B cell (primary cell): ENCODE results near the gene SIGMAR1. TPM values are rescaled to one million over a fixed set of nuclear protein-coding genes. Genes with fewer than 3 reads are reported as not detected.

Source experiments
- ATAC-seq: fragments of 200-7000 bp; cut with Tn5 transposase; one replicate; pipeline ENCODE4 v1.10.0; 2021; ENCODE audit warnings: low read depth, mild to moderate bottlenecking, moderate number of reproducible peaks, moderate library complexity
- CTCF ChIA-PET: fragments of 350-600 bp; sonication (Branson Sonifier 250); formaldehyde crosslinking; loops from one replicate; lab custom pipeline; 2021; ENCODE audit warnings: antibody characterized with exemption, inconsistent platforms; lab: Charles Lee
- POLR2A ChIA-PET: fragments of 350-600 bp; sonication (Branson Sonifier 250); formaldehyde crosslinking; loops from one replicate; lab custom pipeline; 2021; ENCODE audit warnings: antibody characterized with exemption; lab: Charles Lee
- DNase-seq: peaks from one replicate; pipeline ENCODE4 v3.0.0; 2013
- H2AFZ ChIP-seq: 2 replicates; pipeline ENCODE4 v1.6.1; 2012; ENCODE audit warnings: mild to moderate bottlenecking, low read depth, low read length; ENCODE audit not compliant: insufficient read depth, poor library complexity, severe bottlenecking
- H3K27ac ChIP-seq, 2 donors: 1 replicate in 1 of 2; 2 replicates in 1 of 2; pipeline ENCODE4 v1.5.1; 2012 to 2013; ENCODE audit warnings: low read length in 2 of 2, mild to moderate bottlenecking in 2 of 2, moderate library complexity in 1 of 2
- H3K27me3 ChIP-seq, 4 experiments: fragments of 200-600 bp in 1 of 4; sonication (generic) in 1 of 4; replicated peaks in 1 of 4; 1 replicate in 2 of 4; 2 replicates in 2 of 4; pipeline versions ENCODE4 v1.6.1 to v1.7.0; 2013 to 2016; ENCODE audit warnings: low read length in 3 of 4, mild to moderate bottlenecking in 2 of 4, mixed read lengths in 1 of 4, moderate library complexity in 1 of 4; ENCODE audit not compliant: insufficient read depth in 4 of 4, control insufficient read depth in 3 of 4; ENCODE audit errors: control extremely low read depth in 1 of 4
- H3K36me3 ChIP-seq, 2 experiments: replicated peaks in 1 of 2; 1 replicate in 1 of 2; 2 replicates in 1 of 2; pipeline versions ENCODE4 v1.6.1 to v1.7.1; 2013; ENCODE audit warnings: low read length in 1 of 2; ENCODE audit not compliant: insufficient read depth in 2 of 2, control insufficient read depth in 1 of 2; ENCODE audit errors: control extremely low read depth in 1 of 2, extremely low read depth in 1 of 2
- H3K4me1 ChIP-seq, 2 donors: fragments of 200-600 bp in 1 of 2; sonication (generic) in 1 of 2; 1 replicate in 1 of 2; 2 replicates in 1 of 2; pipeline versions ENCODE4 v1.5.1 to v1.6.1; 2013 to 2017; ENCODE audit warnings: low read length in 2 of 2; ENCODE audit not compliant: control insufficient read depth in 2 of 2, insufficient read depth in 2 of 2
- H3K4me2 ChIP-seq: replicated peaks from 2 replicates; pipeline ENCODE3; 2012; ENCODE audit warnings: mild to moderate bottlenecking, low read depth, low read length; ENCODE audit not compliant: poor library complexity, severe bottlenecking
- H3K4me3 ChIP-seq, 5 experiments: fragments of 200-600 bp in 1 of 5; sonication (generic) in 1 of 5; 1 replicate in 3 of 5; 2 replicates in 2 of 5; pipeline versions ENCODE4 v1.5.1 to v1.7.0; 2011 to 2016; ENCODE audit warnings: low read length in 4 of 5, mild to moderate bottlenecking in 4 of 5, low read depth in 2 of 5, control low read depth in 1 of 5, moderate library complexity in 1 of 5; ENCODE audit not compliant: insufficient read depth in 1 of 5; ENCODE audit errors: control extremely low read depth in 1 of 5, extremely low read depth in 1 of 5
- H3K79me2 ChIP-seq: fragments of 200-600 bp; sonication (generic); one replicate; pipeline ENCODE4 v1.6.0; 2016; ENCODE audit warnings: low read length; ENCODE audit not compliant: control insufficient read depth, insufficient read depth
- H3K9ac ChIP-seq: fragments of 200-600 bp; sonication (generic); 2 replicates; pipeline ENCODE4 v1.6.1; 2017; ENCODE audit warnings: mild to moderate bottlenecking, low read length, moderate library complexity
- H3K9me3 ChIP-seq, 3 donors: one replicate each; pipeline versions ENCODE4 v1.6.1 to v1.7.1; 2013; ENCODE audit warnings: low read length in 2 of 3; ENCODE audit not compliant: control insufficient read depth in 2 of 3, insufficient read depth in 1 of 3; ENCODE audit errors: control extremely low read depth in 1 of 3
- H4K20me1 ChIP-seq: 2 replicates; pipeline ENCODE4 v1.6.0; 2012; ENCODE audit warnings: mild to moderate bottlenecking, low read length; ENCODE audit not compliant: insufficient read depth, control insufficient read depth, poor library complexity, severe bottlenecking
- H3K27ac Mint-ChIP-seq: one replicate; pipeline ENCODE4 v1.8.0; 2021; ENCODE audit warnings: mixed read lengths
- H3K27me3 Mint-ChIP-seq: one replicate; pipeline ENCODE4 v1.8.0; 2021; ENCODE audit warnings: mixed read lengths
- H3K4me1 Mint-ChIP-seq: one replicate; pipeline ENCODE4 v1.8.0; 2021; ENCODE audit warnings: mixed read lengths
- H3K4me3 Mint-ChIP-seq: one replicate; pipeline ENCODE4 v1.8.0; 2021; ENCODE audit warnings: mixed read lengths
- H3K9me3 Mint-ChIP-seq: one replicate; pipeline ENCODE4 v1.8.0; 2022; ENCODE audit warnings: mixed read lengths; ENCODE audit not compliant: insufficient read depth
- EZH2 ChIP-seq: IDR thresholded peaks from 2 replicates; pipeline ENCODE4 v1.6.1; 2012; ENCODE audit warnings: borderline replicate concordance, low read depth, mild to moderate bottlenecking, moderate library complexity, low read length; ENCODE audit not compliant: insufficient read depth, poor library complexity, severe bottlenecking
- WGBS: methylation state at CpG from one replicate; pipeline ENCODE4 v1.1.5; 2013; ENCODE audit warnings: missing lambda C conversion rate; ENCODE audit not compliant: insufficient coverage; 5-methylcytosine and 5-hydroxymethylcytosine counted together
- intact Hi-C: fragments of 100-400 bp; cut with micrococcal nuclease; formaldehyde crosslinking; loops from one replicate; pipeline ENCODE4 v1.10.0; 2022
- polyA plus RNA-seq: library from polyadenylated mRNA; depleted of rRNA; stranded (reverse); fragments of >200 nt; gene quantifications from 2 replicates; pipeline ENCODE4 v1.2.3, GENCODE V29; 2012
- total RNA-seq, 2 donors: library from RNA; stranded (reverse); fragments of 120-200 nt in 1 of 2; gene quantifications; 1 replicate in 1 of 2; 2 replicates in 1 of 2; pipeline versions ENCODE4 v1.2.3 to v1.2.4, GENCODE V29; 2013 to 2022
- TF ChIP-seq, protein P1 (sequence below): fragments of 200-600 bp; IDR thresholded peaks from one replicate; pipeline ENCODE4 v1.8.0; 2022; ENCODE audit warnings: antibody characterized with exemption, mild to moderate bottlenecking

Gene SIGMAR1
- total and polyA plus RNA-seq, 2 donors (not counting 1 experiment from before 2014, with no cell fraction given), result 21.4 to 30.7 TPM

DNA sequence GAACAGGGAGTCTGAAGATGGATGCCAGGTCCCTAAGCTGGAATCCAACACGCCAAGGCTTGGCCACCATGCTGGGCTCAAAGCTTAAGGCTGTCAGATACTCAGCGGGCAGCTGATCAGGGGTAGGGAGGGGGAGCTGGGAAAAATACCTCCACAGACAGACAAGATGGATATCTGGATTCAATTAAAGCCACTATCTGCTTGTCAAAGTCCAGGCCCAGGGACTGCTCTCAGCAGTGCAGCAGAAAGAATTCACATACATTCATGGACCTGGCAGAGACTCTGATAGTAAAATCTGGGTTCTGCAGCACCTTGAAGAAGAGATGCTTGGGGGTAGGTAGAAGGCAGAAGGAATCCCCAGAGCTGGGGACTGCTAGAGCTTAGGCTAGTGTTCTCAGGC is 22.5 kb downstream of the SIGMAR1 start:
- ChIA-PET POLR2A (interaction anchor here (0.6 to 0.7 kb wide), 2 partner anchors 37 to 94 kb away, joined by 3 to 5 read pairs; no protein-coding TSS in a partner anchor), CTCF (interaction anchor here (0.7 to 8.3 kb wide), 4 partner anchors 10 to 1863 kb away, joined by 4 to 150 read pairs (median 6); partner anchors contain the start of gene SIGMAR1)
- intact Hi-C loops, result loop anchor here (10.0 kb wide), 1 partner anchor 800 kb away; the partner anchor contains the start of gene UBE2R2

DNA sequence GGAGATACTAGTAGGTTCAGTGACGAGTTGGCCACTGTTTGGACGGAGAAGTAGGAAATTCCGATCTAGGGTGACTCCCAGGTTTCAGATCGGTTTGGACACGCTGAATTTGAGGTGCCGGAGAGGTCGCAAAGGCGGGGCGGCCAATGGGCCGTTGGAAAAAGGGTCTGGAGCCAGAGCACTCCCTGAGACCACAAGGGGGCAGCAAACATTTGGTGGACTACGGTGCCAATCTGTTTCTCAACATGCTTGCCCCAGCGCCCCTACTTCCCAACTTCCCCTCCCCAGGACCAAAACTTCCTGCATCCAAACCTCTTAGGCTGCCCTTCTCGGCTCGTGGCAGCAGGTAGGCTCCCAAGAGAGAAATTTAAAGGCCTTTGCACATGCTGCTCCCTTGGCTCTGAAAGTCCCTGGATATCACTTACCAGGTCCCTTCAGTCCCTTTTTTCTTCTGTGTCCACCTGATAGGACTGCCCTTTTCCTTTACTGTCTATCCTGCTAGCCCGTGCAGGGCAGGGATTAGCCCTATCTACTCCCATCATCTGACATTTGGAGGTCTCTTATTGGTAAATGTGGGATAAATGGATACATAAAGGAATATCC is 24.7 kb downstream of the SIGMAR1 start:
- Histone ChIP-seq H3K27ac (no peak overlapping the region), H2AFZ (peak overlapping the region; percentile 99), H3K27me3 (no peaks in the 10 kb centered on the region), H3K9me3 (peaks cover 0 to 7% (median 0%) of the 10 kb centered on the region in 3 donors), H3K79me2 (peaks cover 9% of the 10 kb centered on the region), H3K4me1 (peaks cover 7 to 21% of the 10 kb centered on the region in 2 donors), H3K4me3 (peak overlapping the region; percentile 67 to 97 (median 80)), H3K36me3 (peaks cover 2 to 19% of the 10 kb centered on the region in 2 experiments), H3K9ac (peak overlapping the region; percentile 98), H3K4me2 (peak overlapping the region; percentile 98), H4K20me1 (no peaks in the 10 kb centered on the region)
- H3K4me3 Mint-ChIP-seq, result peak overlapping the region; percentile 91
- H3K27ac Mint-ChIP-seq, result peak overlapping the region; percentile 90
- H3K4me1 Mint-ChIP-seq, result peaks cover 22% of the 10 kb centered on the region
- ATAC-seq (peak; percentile 44), DNase-seq (peak; percentile 85)
- WGBS, result 2% methylated on average over 14 of the region's 15 CpGs
- intact Hi-C loops, result loop anchor here (1.0 to 10.0 kb wide), 11 partner anchors 7 to 798 kb away; partner anchors contain the start of genes ARID3C, DCTN3, DNAI1 and FAM219A
- ChIA-PET CTCF (interaction anchor here (0.9 to 8.3 kb wide), 11 partner anchors 7 to 90 kb away, joined by 3 to 150 read pairs (median 5); partner anchors contain the start of genes ARID3C, DCTN3 and SIGMAR1), POLR2A (interaction anchor here (0.8 to 2.6 kb wide), 5 partner anchors 7 to 34 kb away, joined by 4 to 10 read pairs (median 8); partner anchors contain the start of genes DCTN3, GALT and SIGMAR1)
- H3K9me3 Mint-ChIP-seq, result no peaks in the 10 kb centered on the region
- TF ChIP-seq EZH2, result no peak
- TF ChIP-seq, protein P1, sequence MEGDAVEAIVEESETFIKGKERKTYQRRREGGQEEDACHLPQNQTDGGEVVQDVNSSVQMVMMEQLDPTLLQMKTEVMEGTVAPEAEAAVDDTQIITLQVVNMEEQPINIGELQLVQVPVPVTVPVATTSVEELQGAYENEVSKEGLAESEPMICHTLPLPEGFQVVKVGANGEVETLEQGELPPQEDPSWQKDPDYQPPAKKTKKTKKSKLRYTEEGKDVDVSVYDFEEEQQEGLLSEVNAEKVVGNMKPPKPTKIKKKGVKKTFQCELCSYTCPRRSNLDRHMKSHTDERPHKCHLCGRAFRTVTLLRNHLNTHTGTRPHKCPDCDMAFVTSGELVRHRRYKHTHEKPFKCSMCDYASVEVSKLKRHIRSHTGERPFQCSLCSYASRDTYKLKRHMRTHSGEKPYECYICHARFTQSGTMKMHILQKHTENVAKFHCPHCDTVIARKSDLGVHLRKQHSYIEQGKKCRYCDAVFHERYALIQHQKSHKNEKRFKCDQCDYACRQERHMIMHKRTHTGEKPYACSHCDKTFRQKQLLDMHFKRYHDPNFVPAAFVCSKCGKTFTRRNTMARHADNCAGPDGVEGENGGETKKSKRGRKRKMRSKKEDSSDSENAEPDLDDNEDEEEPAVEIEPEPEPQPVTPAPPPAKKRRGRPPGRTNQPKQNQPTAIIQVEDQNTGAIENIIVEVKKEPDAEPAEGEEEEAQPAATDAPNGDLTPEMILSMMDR, result peak; percentile 86
- H3K27me3 Mint-ChIP-seq, result no peaks in the 10 kb centered on the region

More for the DNA sequence above, 22.5 kb downstream of the SIGMAR1 start:
- Histone ChIP-seq H3K4me2 (no peak overlapping the region), H3K4me3 (no peak overlapping the region), H3K79me2 (peaks cover 22% of the 10 kb centered on the region), H4K20me1 (no peaks in the 10 kb centered on the region), H3K27me3 (no peaks in the 10 kb centered on the region), H3K27ac (no peak overlapping the region), H3K4me1 (peaks cover 15 to 29% of the 10 kb centered on the region in 2 donors), H2AFZ (no peak overlapping the region), H3K36me3 (peaks cover 2 to 23% of the 10 kb centered on the region in 2 experiments), H3K9me3 (peaks cover 0 to 7% (median 0%) of the 10 kb centered on the region in 3 donors), H3K9ac (no peak overlapping the region)
- 100% methylated on average over 1 of the region's 2 CpGs for WGBS
- H3K27me3 Mint-ChIP-seq, result no peaks in the 10 kb centered on the region
- peaks cover 32% of the 10 kb centered on the region for H3K4me1 Mint-ChIP-seq
- no peak for DNase-seq
- ATAC-seq, result no peak
- no peak overlapping the region for H3K27ac Mint-ChIP-seq
- no peak overlapping the region for H3K4me3 Mint-ChIP-seq
- H3K9me3 Mint-ChIP-seq, result no peaks in the 10 kb centered on the region
- TF ChIP-seq EZH2, result no peak
